HEK293T (cell line): ENCODE results near the gene RGS7.

ENCODE experiments used
- ARNT ChIP-seq: fragments of 450-650 bp; IDR thresholded peaks from 2 replicates; pipeline ENCODE4 v1.6.1; 2017; ENCODE audit warnings: mild to moderate bottlenecking
- BHLHE40 ChIP-seq: fragments of 450-650 bp; IDR thresholded peaks from 2 replicates; pipeline ENCODE4 v1.6.1; 2016; ENCODE audit warnings: mild to moderate bottlenecking, moderate library complexity, borderline replicate concordance
- ELF4 ChIP-seq: fragments of 450-650 bp; IDR thresholded peaks from 2 replicates; pipeline ENCODE4 v1.6.1; 2017; ENCODE audit warnings: antibody characterized with exemption
- FOXM1 ChIP-seq: fragments of 450-650 bp; IDR thresholded peaks from 2 replicates; pipeline ENCODE4 v1.6.1; 2017; ENCODE audit warnings: mild to moderate bottlenecking, borderline replicate concordance
- HDGF ChIP-seq: fragments of 450-650 bp; IDR thresholded peaks from 2 replicates; pipeline ENCODE4 v1.6.1; 2017; ENCODE audit warnings: antibody characterized with exemption, borderline replicate concordance
- L3MBTL2 ChIP-seq: fragments of 450-650 bp; conservative IDR thresholded peaks from 2 replicates; pipeline ENCODE4 v1.6.1; 2016; ENCODE audit warnings: mild to moderate bottlenecking
- NFRKB ChIP-seq: fragments of 450-650 bp; IDR thresholded peaks from 2 replicates; pipeline ENCODE4 v1.6.1; 2016; ENCODE audit warnings: mild to moderate bottlenecking, moderate library complexity
- SUZ12 ChIP-seq: fragments of 450-650 bp; IDR thresholded peaks from 2 replicates; pipeline ENCODE4 v1.6.1; 2016; ENCODE audit warnings: mild to moderate bottlenecking
- TARDBP ChIP-seq: fragments of 450-650 bp; IDR thresholded peaks from 2 replicates; pipeline ENCODE4 v1.6.1; 2016
- ZNF384 ChIP-seq: fragments of 450-650 bp; IDR thresholded peaks from 2 replicates; pipeline ENCODE4 v1.6.1; 2016

- no peak for TF ChIP-seq NFRKB
- TF ChIP-seq TARDBP: no peak
- TF ChIP-seq ELF4: no peak
- no peak for TF ChIP-seq HDGF
- TF ChIP-seq ARNT: no peak
- no peak for TF ChIP-seq L3MBTL2
- TF ChIP-seq SUZ12: no peak
- no peak for TF ChIP-seq ZNF384
- no peak for TF ChIP-seq FOXM1
- no peak for TF ChIP-seq BHLHE40
These were observed 479.4 kb downstream of the RGS7 start for GRCh38 chr1:240877605-240878004.
